Measurements from ENCODE around the gene SESN1.
"Not testable (repeated sequence)": the region's sequence is repeated elsewhere in the genome, so short reads cannot be mapped to it uniquely, and the experiment has no call there.

SESN1 gene

DNA sequence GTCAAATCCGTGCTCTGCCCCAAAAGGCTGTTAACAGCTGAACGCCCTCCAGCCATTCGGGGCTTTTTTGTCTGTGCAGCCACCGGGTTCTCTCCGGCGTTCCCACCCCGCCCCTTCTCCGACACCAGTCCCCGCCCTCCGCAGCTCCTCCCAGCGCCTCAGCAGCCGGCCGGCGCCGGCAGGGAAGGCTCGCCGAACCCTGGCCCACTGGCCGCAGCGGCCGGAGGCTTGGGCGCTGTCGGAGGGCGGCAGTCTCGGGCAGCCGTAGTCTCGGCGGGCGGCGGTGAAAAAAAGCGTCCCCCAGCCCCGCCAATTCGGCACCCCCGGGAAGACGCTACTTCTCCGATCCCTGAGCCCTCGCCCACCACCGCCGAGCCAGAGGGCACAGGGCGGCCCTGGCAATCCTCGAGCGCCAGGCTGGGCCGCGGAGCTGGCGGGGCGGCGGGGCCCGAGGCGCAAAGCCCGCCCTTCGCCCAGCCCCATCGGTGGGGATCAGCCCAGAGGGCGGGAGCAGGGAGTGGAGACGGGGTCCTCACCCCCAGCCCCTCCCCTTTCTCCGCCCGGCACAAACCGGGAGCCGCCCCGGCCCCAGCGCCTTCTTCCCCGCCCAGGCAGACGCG, at the start of gene SESN1:
TSS of gene SESN1 (minus strand) at position 431 of the 620 bp plus-strand sequence. CDS start 773 bp downstream, outside the sequence.
- Histone ChIP-seq H3K4me3 (peak within 1 kb of the TSS; percentile 59 to 86 (median 75)), H3K27ac (peak within 1 kb of the TSS; percentile 88 to 99 (median 97))

DNA sequence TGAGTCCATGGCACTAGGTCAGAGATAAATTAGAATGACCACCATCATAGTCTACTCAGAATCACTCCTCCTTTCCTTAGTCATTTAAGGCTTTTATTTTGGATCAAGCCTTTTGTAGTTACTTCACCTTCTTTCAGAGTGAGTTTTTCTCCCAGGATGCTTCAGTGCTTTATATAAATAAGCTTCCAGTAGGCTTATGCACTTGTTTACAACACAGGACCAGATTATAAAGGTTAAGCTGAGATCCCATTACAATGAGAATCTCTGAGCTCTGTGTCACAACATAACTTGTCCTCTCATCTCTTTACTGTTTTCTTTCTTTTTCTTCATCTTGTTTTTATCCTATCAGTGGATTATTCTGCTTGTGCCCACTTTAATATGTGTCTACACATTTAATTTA, 48.5 kb upstream of the SESN1 start:
- no peak overlapping the region for H3K27ac ChIP-seq
- no peak overlapping the region for H3K4me3 ChIP-seq

DNA sequence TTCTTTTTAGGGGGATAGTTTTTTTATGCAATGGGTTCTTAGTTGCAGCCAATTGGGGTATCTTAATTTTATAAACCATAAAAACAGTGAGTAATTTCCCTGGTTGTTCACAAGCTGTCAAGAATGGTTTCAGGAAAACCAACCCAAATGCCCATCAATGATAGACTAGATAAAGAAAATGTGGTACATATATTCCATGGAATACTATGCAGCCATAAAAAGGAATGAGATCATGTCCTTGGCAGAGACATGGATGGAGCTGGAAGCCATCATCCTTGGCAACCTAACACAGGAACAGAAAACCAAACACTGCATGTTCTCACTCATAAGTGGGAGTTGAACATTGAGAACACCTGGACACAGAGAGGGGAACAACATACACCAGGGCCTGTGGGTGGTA, 47.4 kb upstream of the SESN1 start:
- not testable (repeated sequence) for H3K27ac ChIP-seq, H3K4me3 ChIP-seq

DNA sequence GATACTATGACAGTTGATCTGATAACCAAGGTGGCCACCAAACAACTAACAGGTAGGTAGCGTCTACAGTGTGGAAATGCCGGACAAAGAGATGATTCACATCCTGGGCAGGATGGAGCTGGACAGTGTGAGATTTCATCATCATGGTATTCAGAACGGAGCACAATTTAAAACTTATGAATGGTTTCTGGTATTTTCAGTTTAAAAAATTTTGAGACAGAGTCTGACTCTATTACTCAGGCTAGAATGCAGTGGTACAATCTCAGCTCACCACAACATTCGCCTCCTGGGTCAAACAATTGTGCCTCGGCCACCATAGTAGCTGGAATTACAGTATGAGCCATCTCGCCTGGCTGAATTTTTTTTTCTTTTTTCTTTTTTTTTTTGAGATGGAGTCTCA, 44.5 kb upstream of the SESN1 start:
- Histone ChIP-seq H3K27ac (no peak overlapping the region), H3K4me3 (no peak overlapping the region)

DNA sequence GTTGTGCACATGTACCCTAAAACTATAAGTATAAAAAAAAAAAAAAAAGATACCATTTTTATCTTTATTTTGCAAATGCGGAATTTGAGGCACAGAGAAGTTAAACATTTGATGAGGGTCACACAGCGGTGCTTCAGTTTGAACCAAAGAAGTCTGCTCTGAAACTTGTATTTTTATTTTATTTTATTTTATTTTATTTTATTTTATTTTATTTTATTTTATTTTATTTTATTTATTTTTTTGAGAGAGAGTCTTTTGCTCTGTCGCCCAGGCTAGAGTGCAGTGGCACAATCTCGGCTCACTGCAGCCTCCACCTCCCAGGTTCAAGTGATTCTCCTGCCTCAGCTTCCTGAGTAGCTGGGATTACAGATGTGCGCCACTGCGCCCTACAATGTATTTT, 41.9 kb upstream of the SESN1 start:
- not testable (repeated sequence) for H3K27ac ChIP-seq, H3K4me3 ChIP-seq

DNA sequence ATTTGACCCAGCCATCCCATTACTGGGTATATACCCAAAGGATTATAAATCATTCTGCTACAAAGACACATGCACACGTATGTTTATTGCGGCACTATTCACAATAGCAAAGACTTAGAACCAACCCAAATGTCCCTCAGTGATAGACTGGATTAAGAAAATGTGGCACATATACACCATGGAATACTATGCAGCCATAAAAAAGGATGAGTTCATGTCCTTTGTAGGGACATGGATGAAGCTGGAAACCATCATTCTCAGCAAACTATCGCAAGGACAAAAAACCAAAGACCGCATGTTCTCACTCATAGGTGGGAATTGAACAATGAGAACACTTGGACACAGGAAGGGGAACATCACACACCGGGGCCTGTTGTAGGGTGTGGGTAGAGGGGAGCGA, 41.4 kb upstream of the SESN1 start:
- not testable (repeated sequence) for H3K4me3 ChIP-seq, H3K27ac ChIP-seq

DNA sequence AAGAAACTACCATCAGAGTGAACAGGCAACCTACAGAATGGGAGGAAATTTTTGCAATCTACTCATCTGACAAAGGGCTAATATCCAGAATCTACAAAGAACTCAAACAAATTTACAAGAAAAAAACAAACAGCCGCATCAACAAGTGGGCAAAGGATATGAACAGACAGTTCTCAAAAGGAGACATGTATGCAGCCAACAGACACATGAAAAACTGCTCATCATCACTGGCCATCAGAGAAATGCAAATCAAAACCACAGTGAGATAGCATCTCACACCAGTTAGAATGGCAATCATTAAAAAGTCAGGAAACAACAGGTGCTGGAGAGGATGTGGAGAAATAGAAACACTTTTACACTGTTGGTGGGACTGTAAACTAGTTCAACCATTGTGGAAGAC, 41.0 kb upstream of the SESN1 start:
- not testable (repeated sequence) for H3K4me3 ChIP-seq, H3K27ac ChIP-seq

DNA sequence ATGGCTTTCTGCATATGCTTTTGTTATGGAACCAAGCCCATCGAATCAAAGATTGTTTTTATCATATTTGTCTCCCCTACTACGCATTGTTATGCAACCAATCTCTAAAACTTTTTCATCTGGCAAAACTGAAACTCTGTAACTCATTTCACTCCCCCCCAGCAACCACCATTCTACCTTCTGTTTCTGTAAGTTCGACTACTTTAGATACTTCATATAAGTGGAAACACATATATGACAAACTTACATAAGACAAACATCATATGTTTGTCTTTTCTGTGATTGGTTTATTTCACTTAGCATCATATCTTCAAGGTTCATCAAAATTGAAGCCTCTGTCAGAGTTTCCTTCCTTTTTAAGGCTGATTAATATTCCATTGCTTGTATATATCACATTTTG, 35.4 kb upstream of the SESN1 start:
- Histone ChIP-seq H3K4me3 (no peak overlapping the region), H3K27ac (no peak overlapping the region)

DNA sequence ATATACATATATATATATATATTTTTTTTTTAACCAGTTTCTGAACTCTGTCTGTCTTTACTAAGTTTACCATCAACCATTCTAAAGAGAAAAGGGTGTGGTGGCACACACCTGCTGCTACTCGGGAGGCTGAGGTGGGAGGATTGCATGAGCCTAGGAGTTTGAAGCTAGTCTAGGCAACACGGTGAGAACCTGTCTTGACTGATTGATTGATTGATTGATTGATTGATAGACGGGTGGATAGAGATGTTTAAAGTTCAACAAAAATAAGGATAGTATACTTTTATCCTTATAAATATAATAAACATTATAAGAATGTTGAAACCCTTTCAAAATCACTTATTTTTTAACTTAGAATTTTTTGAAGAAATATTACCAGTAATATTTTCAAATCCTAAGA, 30.9 kb upstream of the SESN1 start:
- Histone ChIP-seq H3K27ac (no peak overlapping the region), H3K4me3 (no peak overlapping the region)

DNA sequence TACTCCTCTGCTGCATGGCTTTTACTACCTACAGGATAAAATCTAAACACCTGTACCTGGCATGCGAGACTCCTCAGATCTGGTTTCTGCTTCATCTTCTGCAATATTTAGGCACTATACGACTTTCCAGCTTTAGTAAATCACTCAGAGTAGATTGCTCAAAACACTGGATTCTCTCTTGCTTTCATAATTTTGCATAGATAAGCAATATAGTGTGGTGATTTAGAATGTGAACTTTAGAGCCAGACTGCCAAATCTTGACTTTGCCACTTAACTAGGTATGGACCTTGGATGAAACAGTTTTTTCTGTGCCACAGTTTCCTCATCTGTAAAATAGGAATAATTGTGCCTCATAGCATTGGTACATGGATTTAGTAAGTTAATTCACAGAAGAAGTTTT, 29.6 kb upstream of the SESN1 start:
- Histone ChIP-seq H3K27ac (no peak overlapping the region), H3K4me3 (no peak overlapping the region)

DNA sequence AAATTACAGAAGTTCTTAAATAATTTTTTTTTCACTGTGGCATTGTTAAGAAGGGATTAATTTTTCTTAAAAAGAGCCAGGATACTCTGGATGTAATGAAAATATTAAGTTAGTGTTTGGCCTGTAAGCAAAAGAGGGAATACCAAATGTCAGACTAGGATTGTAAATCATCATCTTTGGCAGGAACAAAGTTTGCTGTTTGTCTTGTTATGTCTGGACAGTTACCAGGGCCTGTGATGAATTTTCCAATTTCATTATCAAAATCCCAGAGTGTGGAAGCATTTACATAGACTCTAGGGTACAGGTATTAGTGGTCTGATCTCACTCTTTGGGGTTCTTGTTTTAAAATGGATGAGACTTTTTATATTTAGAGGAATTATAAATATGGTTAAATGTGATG, 26.8 kb upstream of the SESN1 start:
- Histone ChIP-seq H3K27ac (peak overlapping the region in 1 of 21 experiments; percentile 43), H3K4me3 (no peak overlapping the region)

DNA sequence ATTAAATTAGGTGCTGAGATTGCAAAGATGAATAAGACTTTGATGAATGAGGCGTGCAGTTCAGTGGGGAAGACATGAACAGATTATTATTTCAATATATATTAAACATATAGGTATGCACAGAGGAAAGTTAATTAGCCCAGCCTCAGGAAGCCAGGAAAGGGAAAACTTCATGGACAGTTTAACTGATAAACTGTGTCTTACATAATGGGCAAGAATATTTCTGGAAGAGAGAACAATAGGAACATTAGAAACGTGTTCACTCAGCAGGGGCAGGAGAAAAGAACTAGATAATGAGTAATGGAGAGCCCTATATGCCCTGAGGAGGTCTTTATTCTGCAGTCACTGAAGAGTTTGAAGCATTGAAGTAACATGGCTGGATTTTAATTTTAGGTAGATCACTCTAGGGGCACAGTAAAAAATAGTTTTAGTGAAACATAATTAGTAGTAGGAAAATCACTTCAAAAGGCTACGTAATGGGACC, 24.3 kb upstream of the SESN1 start:
- H3K4me3 ChIP-seq: no peak overlapping the region
- H3K27ac ChIP-seq: peak overlapping the region in 1 of 21 experiments; percentile 19

DNA sequence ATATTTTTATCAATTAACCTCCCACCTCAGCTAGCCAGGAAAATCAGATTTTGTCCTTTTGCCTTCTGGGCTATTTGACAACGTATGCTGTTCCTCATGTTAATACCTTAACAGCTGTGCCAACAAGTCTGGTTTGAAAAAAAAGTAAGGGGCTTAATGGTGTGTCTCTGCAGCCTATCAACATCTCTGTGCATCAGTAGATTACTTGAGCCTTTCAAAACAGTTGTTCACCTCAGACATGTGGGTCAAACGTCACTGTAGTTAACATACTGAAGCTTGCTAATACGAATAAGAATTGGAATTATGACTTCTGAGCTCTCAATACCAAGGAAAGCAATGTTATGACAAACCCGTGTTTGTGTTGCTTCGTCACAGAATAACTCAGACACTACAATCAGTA, 23.7 kb upstream of the SESN1 start:
- Histone ChIP-seq H3K4me3 (no peak overlapping the region), H3K27ac (peak overlapping the region in 1 of 21 experiments; percentile 19)

DNA sequence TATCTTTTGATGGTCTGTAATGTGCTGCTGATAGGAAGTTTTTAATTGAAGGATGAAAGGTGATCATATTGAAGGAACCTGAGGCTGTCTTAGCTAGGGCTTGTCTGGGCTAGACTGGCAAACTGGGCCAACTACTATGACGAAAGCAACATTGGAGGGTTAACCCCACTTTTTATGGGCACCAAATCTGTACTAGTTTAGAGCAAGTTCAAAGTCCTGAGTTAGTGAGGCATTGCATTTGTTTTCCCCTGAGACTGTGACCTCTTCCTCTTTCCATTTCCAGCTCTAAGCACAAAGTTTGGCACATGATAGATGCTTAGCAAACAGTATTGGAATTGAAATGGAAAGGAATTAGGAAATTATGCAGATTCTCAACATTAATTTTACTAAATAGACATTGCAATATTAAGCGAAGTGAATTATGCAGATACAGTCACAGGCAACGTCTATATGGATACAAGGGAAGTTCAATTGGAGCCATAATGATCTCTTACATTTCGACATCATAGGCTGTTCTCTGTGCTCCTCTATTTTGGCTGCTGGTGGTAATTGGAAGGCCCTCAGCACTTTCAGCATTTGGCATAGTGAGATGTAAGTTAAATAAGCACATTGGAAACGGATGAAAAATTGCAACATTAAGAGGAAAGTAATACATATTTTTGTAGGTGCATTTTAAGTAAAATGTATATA, 22.8 kb upstream of the SESN1 start:
- Histone ChIP-seq H3K4me3 (no peak overlapping the region), H3K27ac (peak overlapping the region in 1 of 21 experiments; percentile 19)

DNA sequence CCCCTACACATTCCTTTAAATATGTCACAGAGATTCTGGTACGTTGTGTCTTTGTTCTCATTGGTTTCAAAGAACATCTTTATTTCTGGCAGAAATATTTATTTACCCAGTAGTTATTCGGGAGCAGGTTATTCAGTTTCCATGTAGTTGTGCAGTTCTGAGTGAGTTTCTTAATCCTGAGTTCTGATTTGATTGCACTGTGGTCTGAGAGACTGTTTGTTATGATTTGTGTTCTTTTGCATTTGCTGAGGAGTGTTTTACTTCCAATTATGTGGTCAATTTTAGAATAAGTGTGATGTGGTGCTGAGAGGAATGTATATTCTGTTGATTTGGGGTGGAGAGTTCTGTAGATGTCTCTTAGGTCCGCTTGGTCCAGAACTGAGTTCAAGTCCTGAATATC, 18.0 kb upstream of the SESN1 start:
- H3K27ac ChIP-seq, H3K4me3 ChIP-seq: not testable (repeated sequence)

DNA sequence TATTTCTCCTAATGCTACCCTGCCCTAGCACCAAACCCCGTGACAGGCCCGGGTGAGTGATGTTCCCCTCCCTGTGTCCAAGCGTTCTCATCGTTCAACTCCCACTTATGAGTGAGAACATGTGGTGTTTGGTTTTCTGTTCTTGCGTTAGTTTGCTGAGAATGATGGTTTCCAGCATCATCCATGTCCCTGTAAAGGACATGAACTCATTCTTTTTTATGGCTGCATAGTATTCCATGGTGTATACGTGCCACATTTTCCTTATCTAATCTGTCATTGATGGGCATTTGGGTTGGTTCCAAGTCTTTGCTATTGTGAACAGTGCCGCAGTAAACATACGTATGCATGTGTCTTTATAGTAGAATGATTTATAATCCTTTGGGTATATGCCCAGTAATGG, 15.0 kb upstream of the SESN1 start:
- H3K27ac ChIP-seq, H3K4me3 ChIP-seq: not testable (repeated sequence)

DNA sequence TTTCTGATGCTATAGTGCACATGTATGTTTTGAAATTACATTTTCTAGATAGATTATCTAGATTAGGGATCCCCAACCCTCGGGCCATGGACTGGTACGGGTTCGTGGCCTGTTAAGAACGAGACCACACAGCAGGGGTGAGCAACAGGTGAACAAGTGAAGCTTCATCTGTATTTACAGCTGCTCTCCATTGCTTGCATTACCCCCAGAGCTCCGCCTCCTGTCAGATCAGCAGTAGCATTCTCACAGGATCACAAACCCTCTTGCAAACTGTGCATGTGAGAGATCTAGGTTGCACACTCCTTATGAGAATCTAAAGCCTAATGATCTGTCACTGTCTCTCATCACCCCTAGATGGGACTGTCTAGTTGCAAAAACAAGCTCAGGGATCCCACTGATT, 11.0 kb upstream of the SESN1 start:
- Histone ChIP-seq H3K27ac (no peak overlapping the region), H3K4me3 (no peak overlapping the region)

DNA sequence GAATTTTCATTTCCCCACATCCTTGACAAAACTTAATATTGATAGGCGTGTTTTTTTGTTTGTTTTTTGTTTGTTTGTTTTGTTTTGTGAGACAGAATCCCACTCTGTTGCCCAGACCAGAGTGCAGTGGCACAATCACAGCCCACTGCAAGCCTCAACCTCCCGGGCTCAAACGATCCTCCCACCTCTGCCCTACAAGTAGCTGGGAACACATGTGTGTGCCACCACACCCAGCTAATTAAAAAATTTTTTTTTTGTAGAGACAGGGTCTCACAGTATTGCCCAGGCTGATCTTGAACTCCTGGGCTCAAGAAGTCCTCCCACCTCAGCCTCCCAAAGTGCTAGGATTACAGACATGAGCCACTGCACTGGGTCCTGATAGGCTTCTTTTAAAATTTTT, 9.9 kb upstream of the SESN1 start:
- Histone ChIP-seq H3K27ac (no peak overlapping the region), H3K4me3 (no peak overlapping the region)

DNA sequence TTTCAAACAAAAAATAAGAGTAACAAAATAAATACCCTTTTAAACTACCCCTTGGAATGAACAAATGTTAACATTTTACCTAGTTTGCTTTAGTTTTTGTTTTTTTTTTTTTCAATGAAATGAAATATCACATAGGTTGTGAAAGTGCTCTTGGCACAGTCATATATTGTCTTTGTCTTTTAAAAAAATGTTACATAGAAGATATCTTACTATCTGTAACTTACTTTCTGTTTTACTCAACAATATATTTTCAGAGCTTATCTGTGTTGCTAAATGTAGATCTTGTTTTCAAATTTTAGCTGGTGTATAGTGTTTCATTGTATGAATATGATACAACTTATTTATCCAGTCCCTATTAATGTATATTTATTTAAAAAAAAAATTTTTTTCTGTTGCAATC, 9.3 kb upstream of the SESN1 start:
- H3K4me3 ChIP-seq: no peak overlapping the region
- H3K27ac ChIP-seq: no peak overlapping the region

DNA sequence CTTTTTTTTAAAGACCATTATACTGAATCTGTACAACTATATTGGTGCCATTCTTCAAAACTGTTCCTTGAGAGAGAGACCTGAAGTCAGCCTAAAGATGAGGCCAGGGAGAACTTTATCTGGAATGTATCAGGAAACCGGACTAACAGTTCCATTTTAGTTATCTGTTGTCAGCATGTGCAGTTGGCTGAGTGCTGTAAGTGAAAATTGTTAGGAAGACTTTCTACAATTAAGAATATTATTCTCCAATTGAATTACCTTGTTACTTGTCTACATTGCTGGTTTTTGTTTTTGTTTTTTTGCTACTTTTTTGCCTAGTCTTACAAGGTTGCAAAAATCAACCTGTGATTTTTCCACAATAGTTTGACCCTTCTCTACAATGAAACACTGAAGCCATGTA, 8.1 kb upstream of the SESN1 start:
- H3K27ac ChIP-seq: no peak overlapping the region
- H3K4me3 ChIP-seq: no peak overlapping the region

DNA sequence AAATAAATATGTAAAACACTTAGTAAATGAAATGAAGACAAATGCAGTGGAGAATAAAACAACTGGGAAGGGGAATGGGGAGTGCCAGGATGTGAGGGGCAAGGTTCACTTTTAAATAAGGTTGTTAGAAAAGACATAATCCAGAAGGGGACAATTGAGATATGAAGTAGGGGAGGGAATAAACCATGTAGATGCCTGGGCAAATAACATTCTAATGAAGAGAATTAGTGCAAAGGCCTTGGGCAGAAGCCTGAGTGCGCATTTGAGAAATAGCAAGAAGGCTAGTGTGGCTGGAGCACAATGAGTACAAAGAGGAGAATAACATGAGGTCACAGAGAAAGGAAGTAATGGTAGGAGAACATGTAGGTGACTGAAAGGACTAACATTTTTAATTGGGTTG, 3.0 kb upstream of the SESN1 start:
- no peak overlapping the region for H3K27ac ChIP-seq

DNA sequence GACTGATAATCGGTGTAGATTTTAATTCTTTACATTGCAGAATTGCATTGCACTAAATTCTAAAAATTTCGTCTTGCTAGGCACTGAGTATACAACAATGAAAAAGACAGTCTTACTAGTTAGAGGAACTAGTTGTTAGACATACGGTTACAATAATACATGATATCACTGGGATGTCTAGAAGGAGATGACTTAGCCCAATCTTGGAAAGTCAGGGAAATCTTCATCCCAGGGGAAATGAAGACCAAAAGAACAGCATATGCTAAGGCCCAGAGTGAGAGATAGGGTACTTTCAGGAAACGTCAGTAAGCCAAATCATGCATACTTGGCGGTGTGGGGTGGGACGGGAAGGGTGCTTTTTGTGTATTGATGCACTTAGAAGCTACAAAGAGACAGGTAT, 1.6 kb upstream of the SESN1 start:
- peak overlapping the region; percentile 59 to 86 (median 75) for H3K4me3 ChIP-seq
- peak overlapping the region in 8 of 21 experiments; percentile 89 to 99 (median 97) for H3K27ac ChIP-seq

More for the DNA sequence above, 3.0 kb upstream of the SESN1 start:
- no peak overlapping the region for H3K4me3 ChIP-seq
